HUDEP-2 (cell line): ENCODE measurements around the gene NELFCD.
"Not testable (repeated sequence)": the region's sequence is repeated elsewhere in the genome, so short reads cannot be mapped to it uniquely, and the experiment has no call there.

ENCODE experiments used
- DNase-seq, 76 experiments: peaks; one replicate each; lab custom pipeline; 2025; ENCODE audit not compliant: unreplicated experiment in 76 of 76; lab: John Stamatoyannopoulos, UW

Gene NELFCD

DNA sequence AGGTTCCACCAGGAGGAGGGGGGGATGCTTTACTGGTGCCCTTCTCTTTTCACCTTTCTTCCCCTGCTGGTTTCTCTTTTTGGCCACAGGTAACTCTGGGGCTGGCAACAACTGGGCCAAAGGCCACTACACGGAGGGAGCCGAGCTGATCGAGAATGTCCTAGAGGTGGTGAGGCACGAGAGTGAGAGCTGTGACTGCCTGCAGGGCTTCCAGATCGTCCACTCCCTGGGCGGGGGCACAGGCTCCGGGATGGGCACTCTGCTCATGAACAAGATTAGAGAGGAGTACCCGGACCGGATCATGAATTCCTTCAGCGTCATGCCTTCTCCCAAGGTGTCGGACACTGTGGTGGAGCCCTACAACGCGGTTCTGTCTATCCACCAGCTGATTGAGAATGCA, 42.6 kb downstream of the NELFCD start:
- no peak for DNase-seq

DNA sequence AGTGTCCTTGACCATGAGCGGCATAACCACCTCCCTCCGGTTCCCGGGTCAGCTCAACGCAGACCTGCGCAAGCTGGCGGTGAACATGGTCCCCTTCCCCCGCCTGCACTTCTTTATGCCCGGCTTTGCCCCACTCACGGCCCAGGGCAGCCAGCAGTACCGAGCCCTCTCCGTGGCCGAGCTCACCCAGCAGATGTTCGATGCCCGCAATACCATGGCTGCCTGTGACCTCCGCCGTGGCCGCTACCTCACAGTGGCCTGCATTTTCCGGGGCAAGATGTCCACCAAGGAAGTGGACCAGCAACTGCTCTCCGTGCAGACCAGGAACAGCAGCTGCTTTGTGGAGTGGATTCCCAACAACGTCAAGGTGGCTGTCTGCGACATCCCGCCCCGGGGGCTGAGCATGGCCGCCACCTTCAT, 43.1 kb downstream of the NELFCD start:
- DNase-seq = no peak

DNA sequence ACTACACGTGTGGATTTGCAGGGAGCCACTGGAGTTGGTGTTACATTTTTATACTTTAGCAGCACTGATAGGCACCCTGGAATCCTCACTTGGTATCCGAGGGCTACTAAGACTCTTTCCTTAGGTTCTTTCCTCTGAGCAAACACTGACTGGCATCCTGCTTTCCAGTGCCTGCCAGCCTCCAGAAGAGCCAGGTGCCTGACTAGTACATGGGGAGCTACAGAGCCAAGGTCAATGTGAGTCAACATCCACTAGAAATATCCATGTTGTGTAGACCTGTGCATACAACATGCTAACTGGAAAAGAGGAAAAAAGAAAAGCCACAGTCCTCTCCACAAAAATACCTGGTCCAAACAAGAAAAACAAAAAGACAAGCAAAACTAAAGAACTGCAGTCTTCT, 44.0 kb downstream of the NELFCD start:
- DNase-seq = no peak

DNA sequence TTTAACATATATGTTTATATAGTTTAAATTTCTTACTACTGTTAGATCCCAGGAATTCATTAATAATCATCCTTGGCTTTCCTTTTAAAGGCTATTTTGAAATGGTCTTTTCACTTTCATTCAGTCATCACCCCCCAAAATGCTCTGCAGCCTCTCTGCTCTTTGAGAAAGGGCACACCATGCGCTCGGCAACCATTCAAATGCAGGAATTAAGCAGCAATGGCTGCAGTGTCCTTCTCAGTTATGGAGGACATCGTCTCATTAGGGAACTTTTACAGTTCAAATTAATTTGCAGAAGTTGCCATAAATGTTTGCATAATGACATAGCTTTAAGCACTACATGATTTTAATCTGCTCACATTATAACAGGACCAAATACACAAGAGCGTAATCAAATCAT, 44.5 kb downstream of the NELFCD start:
- no peak for DNase-seq

DNA sequence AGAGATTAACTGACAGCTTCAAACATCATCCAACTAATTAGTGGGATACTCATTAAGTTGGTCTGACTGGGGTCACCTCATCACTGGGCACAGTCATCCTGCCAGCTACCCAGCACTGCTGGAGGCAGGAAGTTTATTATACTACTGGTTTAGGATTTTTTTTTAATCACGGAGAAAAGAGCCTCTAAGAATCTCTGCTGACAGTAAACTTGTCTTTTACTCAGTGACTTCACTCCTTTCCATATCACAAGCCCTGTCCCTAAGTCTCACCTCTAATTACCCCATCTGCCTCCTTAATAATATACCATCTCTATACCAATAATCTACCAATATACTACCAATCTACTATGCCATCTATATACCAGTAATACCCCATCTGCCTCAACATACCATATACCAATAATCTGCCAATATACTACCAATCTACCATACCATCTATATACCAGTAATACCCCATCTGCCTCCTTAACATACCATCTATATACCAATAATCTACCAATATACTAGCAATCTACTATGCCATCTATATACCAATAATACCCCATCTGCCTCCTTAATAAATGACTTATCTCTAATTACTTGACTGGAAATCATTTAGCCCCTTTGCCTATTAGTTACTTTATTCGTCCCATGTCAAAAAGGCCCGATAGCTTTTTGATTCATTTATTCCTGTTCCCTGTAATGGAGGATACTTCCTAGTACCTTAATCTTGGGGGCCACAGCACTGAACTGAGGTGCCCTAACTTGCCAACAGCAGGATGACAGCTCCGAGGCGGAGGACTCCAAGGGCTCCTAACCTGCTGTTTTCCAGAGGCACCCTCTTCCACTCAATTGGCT, 46.1 kb downstream of the NELFCD start:
- no peak for DNase-seq

DNA sequence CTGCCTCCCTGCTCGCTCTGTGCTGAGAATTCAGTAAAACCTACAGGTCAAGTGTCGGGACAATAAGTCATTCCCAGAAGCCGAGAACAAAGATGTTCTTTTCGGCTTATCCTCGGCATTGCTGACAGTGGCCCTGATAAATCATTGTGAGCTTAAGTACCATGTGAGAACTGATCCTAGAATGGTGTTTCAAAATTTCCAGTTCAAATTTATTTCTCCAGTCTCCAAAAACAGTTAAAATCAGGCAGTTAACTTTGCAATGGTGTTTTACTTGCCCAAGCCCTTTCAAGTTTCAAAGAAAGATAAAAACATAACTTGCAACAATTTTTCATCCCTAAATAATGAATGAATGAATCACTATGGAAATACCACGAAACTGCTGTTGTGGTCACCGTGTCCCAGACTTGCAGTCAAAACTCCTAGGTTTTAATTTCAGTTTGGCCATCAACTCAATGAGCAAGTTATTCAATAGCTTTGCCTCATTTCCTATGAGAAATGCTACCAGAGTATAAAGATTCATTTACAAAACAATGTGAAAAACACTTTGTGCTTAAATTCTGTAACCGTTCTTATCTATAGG, 46.8 kb downstream of the NELFCD start:
- DNase-seq = no peak

DNA sequence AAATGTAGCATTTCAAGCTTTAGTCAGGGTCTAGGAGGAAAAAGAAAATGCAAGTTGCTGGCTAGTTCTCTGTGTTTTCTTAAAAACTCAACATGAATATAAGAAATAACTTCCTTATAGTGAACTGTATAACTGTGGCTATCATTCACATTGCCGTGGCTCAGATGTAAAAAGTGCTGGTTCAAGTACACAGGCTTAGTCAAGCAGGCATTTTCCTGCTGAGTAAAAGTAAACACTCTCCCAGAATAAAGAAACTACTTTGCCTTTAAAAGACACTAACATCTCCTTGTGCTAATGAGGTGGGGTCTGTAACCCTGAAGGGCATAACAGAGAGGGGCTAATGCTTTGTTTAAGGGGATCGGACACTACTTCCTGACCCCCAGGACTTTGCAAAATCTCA, 47.8 kb downstream of the NELFCD start:
- DNase-seq = no peak

DNA sequence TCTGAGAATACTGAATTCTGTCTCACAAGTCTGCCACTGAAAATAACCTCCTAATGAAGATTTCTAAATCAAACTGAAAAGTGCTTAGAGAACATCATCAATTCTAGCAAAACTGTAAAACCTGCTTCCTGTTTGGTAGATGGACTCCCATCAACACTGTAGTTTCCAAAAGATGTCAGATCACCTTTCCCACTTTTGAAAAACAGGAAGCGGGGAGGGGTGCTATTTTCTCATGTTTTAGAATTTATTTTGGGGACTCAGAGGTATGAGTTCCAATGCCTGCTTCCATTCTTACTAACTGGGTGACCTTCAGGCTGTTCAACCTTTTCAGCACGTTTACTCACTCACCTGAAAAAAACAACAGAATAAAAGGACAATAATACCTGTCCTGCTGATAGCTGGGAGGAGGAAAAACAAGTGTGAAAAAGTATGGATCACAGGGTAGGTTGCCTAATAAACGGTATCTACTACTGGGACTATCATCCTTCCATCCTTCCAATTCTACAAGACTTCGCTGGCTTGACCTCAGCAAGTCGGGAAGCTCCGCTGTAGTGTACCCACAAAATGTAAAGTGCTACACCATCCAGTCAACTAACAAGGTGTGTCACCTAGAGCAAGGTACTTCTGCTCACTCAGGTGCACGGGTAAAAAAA, 50.0 kb downstream of the NELFCD start:
- DNase-seq = peak in 1 of 76 experiments; percentile 9

DNA sequence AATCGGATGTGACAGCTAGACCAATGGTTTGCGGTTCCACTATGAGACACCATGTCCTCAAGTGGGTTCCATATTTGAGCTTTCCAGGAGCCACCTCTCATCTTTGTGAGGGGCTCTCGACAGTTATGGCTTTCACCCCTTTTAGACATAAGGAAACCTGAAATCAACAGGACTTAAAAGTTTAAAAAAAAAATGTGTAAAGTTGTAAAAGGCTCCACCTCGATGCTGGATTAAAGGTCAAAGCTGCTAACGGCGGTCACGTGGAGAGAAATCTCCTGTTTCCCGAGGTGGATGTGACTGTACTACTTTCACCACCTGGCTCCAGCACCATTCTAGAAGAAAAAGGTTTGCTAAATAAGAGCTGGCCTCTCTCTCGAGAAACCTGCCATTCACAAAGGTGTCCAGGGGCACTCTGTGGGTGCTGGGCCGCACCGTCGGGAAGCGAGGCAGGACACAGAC, 50.5 kb downstream of the NELFCD start:
- no peak for DNase-seq

DNA sequence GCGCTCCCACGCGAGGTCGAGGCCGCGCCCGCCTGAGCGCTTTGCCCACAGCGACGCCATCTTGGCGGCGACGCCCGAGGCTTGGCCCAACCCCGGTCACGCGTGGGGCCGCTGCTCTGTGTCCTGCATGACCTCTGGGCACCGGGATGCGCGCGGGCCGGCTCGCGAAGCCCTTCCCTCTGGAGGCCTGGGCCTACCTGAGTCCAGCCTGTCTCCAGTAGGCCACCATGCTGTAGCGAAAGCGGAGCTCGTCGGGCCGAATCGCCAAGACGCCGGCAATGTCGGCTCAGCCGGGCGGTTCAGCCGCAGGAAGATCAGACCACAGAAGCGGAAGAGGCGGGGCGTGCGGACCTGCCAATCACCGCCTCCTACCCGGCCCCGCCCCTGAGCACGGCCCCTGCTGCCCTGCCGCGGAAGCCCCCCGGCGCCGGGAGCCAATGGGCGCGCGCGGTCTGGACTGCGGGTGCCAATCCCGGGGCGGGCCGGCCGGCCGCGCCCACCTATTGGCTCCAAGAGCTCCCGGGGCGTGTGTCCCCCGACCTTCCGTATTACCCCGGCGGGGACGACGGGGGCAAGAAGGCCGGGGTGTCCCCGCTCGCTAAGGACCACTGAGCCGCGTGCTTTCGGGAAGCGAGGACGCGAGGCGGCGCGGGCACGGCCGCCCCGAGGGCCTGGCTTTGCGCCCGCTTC, 51.1 kb downstream of the NELFCD start, which contains the start of gene ATP5F1E:
Gene ATP5F1E, minus strand, starts transcription at position 313 of the 690 bp plus-strand sequence. Its CDS starts 84 bp downstream, at position 229.
- peak in 74 of 76 experiments; percentile 43 to 97 (median 89) for DNase-seq

DNA sequence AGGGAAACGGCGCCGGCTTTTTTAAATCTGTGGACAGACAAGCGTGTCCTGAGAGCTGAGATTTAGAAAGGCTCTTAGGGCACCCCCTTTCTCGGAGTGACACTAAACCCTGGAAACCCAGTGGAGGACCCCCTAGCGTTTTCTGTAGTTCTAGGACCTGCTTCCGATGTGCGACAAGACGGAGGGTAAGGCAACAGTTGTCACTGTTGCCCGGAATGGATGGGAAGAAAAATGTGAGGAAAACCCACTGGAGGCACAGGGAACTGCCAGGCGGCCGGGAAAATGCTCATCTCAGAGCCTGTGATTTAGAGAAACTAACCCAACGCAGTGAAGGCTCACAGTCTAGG, 51.6 kb downstream of the NELFCD start:
- DNase-seq = no peak

DNA sequence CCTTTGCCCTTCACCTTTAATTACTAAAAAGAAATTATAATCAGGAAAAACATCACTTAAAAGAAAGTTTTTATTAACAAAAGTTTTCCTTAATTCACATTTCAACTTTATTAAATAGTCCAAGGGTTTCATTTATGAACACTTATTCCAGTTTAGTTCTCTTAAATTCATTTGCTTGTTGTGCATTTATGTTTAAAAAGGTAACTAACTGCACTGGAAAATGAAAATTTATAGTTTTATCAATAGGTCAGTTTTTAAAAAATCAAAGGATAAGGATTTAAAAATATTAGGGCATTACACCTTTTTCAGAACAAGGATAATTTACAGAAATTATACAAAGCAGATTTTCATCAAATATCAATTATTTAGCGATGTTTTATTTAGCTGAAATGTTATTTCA, 52.0 kb downstream of the NELFCD start:
- DNase-seq = no peak

DNA sequence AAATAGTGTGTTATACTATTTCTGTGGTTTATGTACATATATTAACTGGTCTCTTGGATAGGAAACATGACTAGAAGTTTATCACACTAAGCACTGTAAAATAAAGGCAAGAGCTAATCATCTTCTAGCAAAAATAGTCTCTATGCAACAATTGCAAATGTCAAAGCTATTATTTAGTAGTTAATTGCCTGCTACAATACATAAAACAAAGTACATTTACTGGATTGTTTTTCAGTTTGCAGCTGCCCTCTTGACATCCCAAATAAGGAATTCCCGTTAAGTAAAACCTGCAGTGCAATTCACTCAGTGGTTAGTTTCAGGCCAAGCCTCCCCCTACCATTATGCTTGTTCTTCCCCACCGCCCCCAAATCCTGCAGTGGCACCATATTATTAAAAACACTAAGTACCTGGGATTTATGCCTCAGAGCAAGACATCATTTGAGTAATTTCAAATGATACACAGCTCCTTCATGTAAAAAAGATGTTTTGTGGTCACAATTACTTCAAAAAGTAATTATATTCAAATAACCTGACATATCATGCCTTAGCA, 52.6 kb downstream of the NELFCD start:
- no peak for DNase-seq

DNA sequence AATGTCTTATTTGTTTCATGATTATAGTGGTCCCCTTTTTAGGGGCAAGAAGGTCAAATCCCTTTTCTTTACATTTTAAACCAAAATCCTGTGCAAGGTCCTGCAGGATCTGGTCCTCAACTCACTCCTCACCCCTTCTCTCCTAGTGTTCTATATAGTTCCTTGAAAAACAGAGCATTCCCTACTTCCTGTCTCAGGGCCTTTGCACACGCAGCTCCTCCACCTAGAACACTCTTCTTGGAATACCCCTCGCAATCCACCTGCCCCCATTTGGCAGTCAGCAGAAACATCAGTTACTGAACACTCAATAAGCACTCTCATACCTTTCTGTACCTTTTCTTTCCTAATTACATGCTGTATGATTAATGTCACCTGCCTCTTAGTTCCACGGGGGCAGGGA, 54.3 kb downstream of the NELFCD start:
- no peak for DNase-seq

DNA sequence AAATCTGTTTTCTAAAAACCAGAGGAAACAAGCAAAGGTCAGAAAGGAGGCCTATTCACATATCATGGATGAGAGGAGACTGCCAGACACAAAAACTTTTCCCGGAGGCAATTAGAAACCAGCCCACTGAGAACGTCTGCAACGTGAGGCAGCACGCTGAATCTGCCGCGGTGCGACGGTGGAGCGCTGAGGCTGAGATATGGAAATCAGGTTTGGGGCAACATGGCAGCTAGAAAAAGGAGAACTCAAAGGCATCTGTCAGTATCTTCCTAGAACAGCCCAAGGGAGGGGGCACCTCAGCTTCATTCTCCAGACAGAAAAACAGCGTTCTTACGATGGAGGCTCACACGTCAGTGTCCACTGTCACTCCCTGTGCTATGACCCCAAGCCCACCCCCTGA, 56.3 kb downstream of the NELFCD start:
- DNase-seq = no peak

DNA sequence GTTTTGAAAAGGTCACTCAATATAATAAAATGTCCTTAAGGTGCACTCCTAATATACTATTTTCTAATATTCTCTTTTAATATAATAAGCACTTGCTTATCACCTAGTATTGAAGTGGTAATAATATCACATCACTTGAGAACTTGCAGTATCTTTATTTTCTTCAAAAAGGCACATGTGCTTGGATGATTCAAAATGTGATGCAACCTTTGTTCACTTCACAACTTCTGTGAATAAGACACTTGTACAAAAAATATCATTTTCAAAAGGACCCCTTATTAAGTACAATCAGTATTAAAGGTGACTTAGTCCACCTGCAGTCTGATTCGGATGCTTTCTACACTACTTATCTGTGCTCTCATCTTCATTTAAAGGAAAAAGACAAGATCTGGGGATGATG, 58.2 kb downstream of the NELFCD start:
- DNase-seq = no peak

DNA sequence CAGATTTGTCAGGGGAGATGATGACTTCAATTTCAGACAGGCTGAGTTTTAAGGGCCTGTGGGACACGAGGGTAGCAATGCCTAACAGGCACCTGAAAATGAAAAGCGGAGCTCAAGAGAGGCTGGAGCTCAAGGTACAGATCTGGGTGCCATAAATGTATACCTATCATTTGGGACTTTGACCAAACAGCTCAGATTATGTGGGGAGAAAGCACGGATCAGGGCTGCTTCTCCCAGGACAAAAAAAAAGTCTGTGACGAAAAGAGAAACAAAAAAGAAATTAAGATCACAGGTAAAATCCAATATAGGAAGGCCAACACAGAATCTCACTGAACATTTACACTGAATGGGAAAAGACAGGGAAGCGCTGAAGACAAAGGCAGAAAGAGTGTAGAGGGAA, 59.6 kb downstream of the NELFCD start:
- no peak for DNase-seq

DNA sequence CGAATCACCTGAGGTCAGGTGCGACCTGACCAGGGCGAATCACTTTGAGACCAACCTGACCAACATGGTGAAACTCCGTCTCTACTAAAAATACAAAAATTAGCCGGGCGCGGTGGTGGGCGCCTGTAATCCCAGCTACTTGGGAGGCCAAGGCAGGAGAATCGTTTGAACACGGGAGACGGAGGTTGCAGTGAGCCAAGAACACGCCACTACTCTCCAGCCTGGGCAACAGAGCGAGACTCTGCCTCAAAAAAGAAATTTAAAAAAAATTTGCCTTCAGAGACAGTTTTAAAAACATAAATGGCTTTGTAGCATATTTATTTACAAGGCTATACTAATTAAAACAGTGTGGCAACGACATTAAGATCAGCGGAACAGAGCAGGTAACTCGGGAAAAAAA, 60.4 kb downstream of the NELFCD start:
- not testable (repeated sequence) for DNase-seq

DNA sequence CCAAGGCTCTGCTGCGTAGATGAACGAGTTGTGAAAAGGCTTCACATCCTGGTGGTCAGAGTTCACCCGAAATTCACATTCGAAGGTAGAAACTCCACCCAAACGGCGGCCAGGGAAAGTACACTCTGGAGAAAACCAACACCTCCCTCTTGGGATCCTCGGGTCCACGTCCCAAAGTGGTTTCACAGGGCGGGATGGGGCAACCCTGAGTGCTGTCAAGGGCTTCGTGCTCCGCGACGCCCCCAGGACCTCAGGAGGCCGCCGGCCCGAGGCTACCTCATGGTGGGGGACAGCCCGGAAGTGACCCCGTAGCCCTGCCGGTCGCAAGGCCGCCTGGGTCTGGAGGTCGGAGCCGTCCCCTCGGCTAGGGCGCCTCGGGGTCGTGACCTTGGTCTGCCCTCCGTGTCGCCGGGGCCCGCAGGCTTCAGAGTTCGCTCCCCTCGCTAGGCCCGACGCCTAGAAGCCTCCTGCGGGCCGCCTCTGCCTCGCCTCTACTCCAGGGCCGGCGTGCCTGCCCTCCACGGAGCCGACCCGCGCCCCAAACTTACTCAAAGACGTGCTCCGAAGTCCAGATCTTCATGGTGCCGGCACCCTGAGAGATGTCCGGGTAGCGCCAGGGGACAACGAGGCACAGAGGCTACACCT, 61.2 kb downstream of the NELFCD start, which contains the start of gene PRELID3B:
Gene PRELID3B, minus strand, starts transcription at position 636 of the 645 bp plus-strand sequence. Its CDS starts 56 bp downstream, at position 580.
- peak in 13 of 76 experiments; percentile 12 to 64 (median 41) for DNase-seq
